ENCODE measurements around the gene CEP112. TPM values are rescaled to one million over a fixed set of nuclear protein-coding genes. Genes with fewer than 3 reads are reported as not detected.

Gene CEP112
- total and polyA plus RNA-seq, 2 of the 8 experiments (the other 6 are each of a cell fraction or from before 2014, with no cell fraction given), result 0.62 to 3.1 TPM

- Histone ChIP-seq H2AK5ac (ENCODE audit: low read depth, low read length) (no peak overlapping the region), H3K23ac (ENCODE audit: insufficient read length) (no peak overlapping the region), H2BK20ac (ENCODE audit: low read length) (no peak overlapping the region), H3K4me3 (ENCODE audit: extremely low read depth in 1 of 4, insufficient read depth in 2 of 4, low read depth in 3 of 4, low read length in 4 of 4) (no peak overlapping the region), H2AFZ (ENCODE audit: low read length) (no peak overlapping the region), H2BK15ac (ENCODE audit: low read length) (no peak overlapping the region), H3K14ac (ENCODE audit: insufficient read length) (no peak overlapping the region), H4K20me1 (replicated peaks in 1 of 2; ENCODE audit: control insufficient read depth in 1 of 2, insufficient read depth in 2 of 2, low read length in 2 of 2) (no peaks in the 10 kb centered on the region), H4K8ac (ENCODE audit: extremely low read depth, insufficient read depth, low read length) (no peak overlapping the region), H3K4me2 (ENCODE audit: insufficient read depth in 1 of 2, low read depth in 2 of 2, low read length in 2 of 2) (no peak overlapping the region), H3K79me1 (ENCODE audit: low read depth, low read length) (no peaks in the 10 kb centered on the region), H3K9me3 (ENCODE audit: insufficient read depth in 2 of 2, low read depth in 1 of 2, low read length in 1 of 2) (no peaks in the 10 kb centered on the region), H3K36me3 (ENCODE audit: control insufficient read depth in 2 of 4, insufficient read depth in 4 of 4, low read length in 3 of 4) (no peaks in the 10 kb centered on the region), H3K4me1 (replicated peaks in 1 of 4; ENCODE audit: control insufficient read depth in 3 of 4, insufficient read depth in 4 of 4, low read length in 3 of 4) (no peaks in the 10 kb centered on the region), H4K5ac (ENCODE audit: insufficient read length, low read depth, low read length) (no peak overlapping the region), H4K91ac (replicated peaks; ENCODE audit: insufficient read length, low read length) (no peak overlapping the region), H3K4ac (replicated peaks; ENCODE audit: insufficient read length, low read depth, low read length) (no peak overlapping the region), H3K18ac (ENCODE audit: extremely low read depth, low read length) (no peak overlapping the region), H3K9ac (replicated peaks in 1 of 4; ENCODE audit: extremely low read depth in 1 of 4, low read depth in 3 of 4, low read length in 3 of 4) (no peak overlapping the region), H2BK12ac (ENCODE audit: low read depth, low read length) (no peak overlapping the region), H3K27ac (ENCODE audit: low read depth, low read length) (no peak overlapping the region), H3K27me3 (replicated peaks in 1 of 4; ENCODE audit: control insufficient read depth in 3 of 4, extremely low read depth in 1 of 4, insufficient read depth in 3 of 4, low read length in 3 of 4) (no peaks in the 10 kb centered on the region), H3K56ac (replicated peaks; ENCODE audit: insufficient read length, low read depth, low read length) (no peak overlapping the region), H3K23me2 (ENCODE audit: low read depth, low read length) (no peaks in the 10 kb centered on the region), H3K79me2 (ENCODE audit: control insufficient read depth in 1 of 2, insufficient read depth in 2 of 2, low read length in 2 of 2) (no peaks in the 10 kb centered on the region), H2BK120ac (replicated peaks; ENCODE audit: low read depth, low read length) (no peak overlapping the region), H2BK5ac (ENCODE audit: low read depth, low read length) (no peak overlapping the region)
- DNase-seq (ENCODE audit: low read depth in 1 of 2, low spot score in 2 of 2) (no peak), FAIRE-seq (no peak)
- POLR2A ChIA-PET (ENCODE audit: partially characterized antibody), result no interaction called here
- 90% methylated on average over 2 of the region's 2 CpGs; no CpG with 5 or more reads in 1 of the 2 experiments for WGBS, 2 experiments (ENCODE audit: extremely low coverage in 1 of 2, insufficient coverage in 1 of 2, insufficient read length in 1 of 2, insufficient replicate concordance in 2 of 2, low coverage in 1 of 2, low lambda C conversion rate in 2 of 2, missing lambda C conversion rate in 1 of 2)
- TF ChIP-seq EZH2 (IDR thresholded peaks at IDR 0.05; ENCODE audit: low read depth, low read length, severe bottlenecking) (no peak), USF2 (IDR thresholded peaks at IDR 0.05; ENCODE audit: low read length) (no peak), CTBP2 (IDR thresholded peaks at IDR 0.05; ENCODE audit: borderline replicate concordance, insufficient read depth, insufficient read length, low read length) (no peak), KDM1A (IDR thresholded peaks at IDR 0.05; ENCODE audit: borderline replicate concordance, low read length) (no peak), POU5F1 (IDR thresholded peaks at IDR 0.05; ENCODE audit: low read depth, low read length) (no peak), GABPA (IDR thresholded peaks at IDR 0.05; ENCODE audit: borderline replicate concordance, insufficient read depth, low read length) (no peak), SUZ12 (IDR thresholded peaks at IDR 0.05; ENCODE audit: low read length) (no peak), MAFK (IDR thresholded peaks at IDR 0.05; ENCODE audit: low read depth, low read length) (no peak), CHD2 (IDR thresholded peaks at IDR 0.05; ENCODE audit: low read length) (no peak), NANOG (IDR thresholded peaks at IDR 0.05; ENCODE audit: insufficient read depth, low read depth, low read length, poor library complexity, severe bottlenecking) (no peak)
- CTCF ChIA-PET (ENCODE audit: partially characterized antibody), result no interaction called here
Measured at GRCh38 chr17:65857718-65858117, 334.2 kb downstream of the CEP112 start.

All from H1 (cell line).